Liver (tissue), 3 donors: ENCODE measurements around the gene DIS3L2.

Source experiments
- CTCF ChIP-seq: fragments of 150-350 bp; IDR thresholded peaks from 2 replicates; pipeline ENCODE4 v1.5.1; 2017; ENCODE audit warnings: improper control_type of control experiment, low read depth, low read length; ENCODE audit not compliant: missing input control
- HNF4A ChIP-seq, 2 donors: conservative IDR thresholded peaks; 2 replicates each; pipeline ENCODE4 v1.6.1; 2016; ENCODE audit warnings: antibody characterized with exemption in 2 of 2, mild to moderate bottlenecking in 2 of 2
- RAD21 ChIP-seq, 2 donors: IDR thresholded peaks; 2 replicates each; pipeline ENCODE4 v1.6.1; 2016; ENCODE audit warnings: antibody characterized with exemption in 2 of 2, mild to moderate bottlenecking in 2 of 2
- RXRA ChIP-seq, 2 donors: IDR thresholded peaks; 2 replicates each; pipeline ENCODE4 v1.6.1; 2017 to 2018; ENCODE audit warnings: antibody characterized with exemption in 2 of 2, mild to moderate bottlenecking in 1 of 2
- ZBTB33 ChIP-seq: IDR thresholded peaks from 2 replicates; pipeline ENCODE4 v1.6.1; 2016; ENCODE audit warnings: antibody characterized with exemption
- TF ChIP-seq, protein P1 (sequence below): IDR thresholded peaks from 2 replicates; pipeline ENCODE4 v1.6.1; 2016; ENCODE audit warnings: antibody characterized with exemption, mild to moderate bottlenecking
- TF ChIP-seq, protein P2 (sequence below): IDR thresholded peaks from 2 replicates; pipeline ENCODE4 v1.6.1; 2016; ENCODE audit warnings: antibody characterized with exemption
- donor health status: healthy.
- donor health status: healthy.

DNA sequence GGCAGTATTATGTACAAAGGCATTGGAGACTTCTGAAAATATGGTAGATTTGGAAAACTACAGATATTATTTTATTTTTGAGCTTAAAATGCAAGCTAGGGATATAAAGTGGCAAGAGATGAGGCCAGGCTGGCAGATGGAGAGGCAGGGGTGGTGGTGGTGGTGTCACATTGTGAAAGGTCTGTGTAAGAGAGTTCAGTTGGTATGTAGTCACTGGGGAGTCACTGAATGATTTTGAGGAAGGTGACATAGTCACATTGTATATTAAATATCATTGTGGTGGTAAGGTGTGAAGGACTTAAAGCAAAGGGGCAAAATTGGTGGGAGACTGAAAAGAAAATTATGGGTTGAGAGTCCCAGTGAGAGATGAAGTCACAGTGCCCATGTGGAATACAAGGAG is 82.5 kb downstream of the DIS3L2 start:
- TF ChIP-seq RXRA (IDR thresholded peaks at IDR 0.05): no peak
- TF ChIP-seq RAD21 (IDR thresholded peaks at IDR 0.05): no peak
- TF ChIP-seq HNF4A (conservative IDR thresholded peaks at IDR 0.05): no peak
- TF ChIP-seq CTCF: no peak
- no peak for TF ChIP-seq ZBTB33
- TF ChIP-seq, protein P1, sequence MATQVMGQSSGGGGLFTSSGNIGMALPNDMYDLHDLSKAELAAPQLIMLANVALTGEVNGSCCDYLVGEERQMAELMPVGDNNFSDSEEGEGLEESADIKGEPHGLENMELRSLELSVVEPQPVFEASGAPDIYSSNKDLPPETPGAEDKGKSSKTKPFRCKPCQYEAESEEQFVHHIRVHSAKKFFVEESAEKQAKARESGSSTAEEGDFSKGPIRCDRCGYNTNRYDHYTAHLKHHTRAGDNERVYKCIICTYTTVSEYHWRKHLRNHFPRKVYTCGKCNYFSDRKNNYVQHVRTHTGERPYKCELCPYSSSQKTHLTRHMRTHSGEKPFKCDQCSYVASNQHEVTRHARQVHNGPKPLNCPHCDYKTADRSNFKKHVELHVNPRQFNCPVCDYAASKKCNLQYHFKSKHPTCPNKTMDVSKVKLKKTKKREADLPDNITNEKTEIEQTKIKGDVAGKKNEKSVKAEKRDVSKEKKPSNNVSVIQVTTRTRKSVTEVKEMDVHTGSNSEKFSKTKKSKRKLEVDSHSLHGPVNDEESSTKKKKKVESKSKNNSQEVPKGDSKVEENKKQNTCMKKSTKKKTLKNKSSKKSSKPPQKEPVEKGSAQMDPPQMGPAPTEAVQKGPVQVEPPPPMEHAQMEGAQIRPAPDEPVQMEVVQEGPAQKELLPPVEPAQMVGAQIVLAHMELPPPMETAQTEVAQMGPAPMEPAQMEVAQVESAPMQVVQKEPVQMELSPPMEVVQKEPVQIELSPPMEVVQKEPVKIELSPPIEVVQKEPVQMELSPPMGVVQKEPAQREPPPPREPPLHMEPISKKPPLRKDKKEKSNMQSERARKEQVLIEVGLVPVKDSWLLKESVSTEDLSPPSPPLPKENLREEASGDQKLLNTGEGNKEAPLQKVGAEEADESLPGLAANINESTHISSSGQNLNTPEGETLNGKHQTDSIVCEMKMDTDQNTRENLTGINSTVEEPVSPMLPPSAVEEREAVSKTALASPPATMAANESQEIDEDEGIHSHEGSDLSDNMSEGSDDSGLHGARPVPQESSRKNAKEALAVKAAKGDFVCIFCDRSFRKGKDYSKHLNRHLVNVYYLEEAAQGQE: no peak
- TF ChIP-seq, protein P2, sequence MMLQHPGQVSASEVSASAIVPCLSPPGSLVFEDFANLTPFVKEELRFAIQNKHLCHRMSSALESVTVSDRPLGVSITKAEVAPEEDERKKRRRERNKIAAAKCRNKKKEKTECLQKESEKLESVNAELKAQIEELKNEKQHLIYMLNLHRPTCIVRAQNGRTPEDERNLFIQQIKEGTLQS: no peak
